ENCODE measurements around the gene PCDH1. TPM values are rescaled to one million over a fixed set of nuclear protein-coding genes. Genes with fewer than 3 reads are reported as not detected.

Gene PCDH1
- total and polyA plus RNA-seq, 2 of the 8 experiments (the other 6 are each of a cell fraction or from before 2014, with no cell fraction given), result 101 to 102 TPM

DNA sequence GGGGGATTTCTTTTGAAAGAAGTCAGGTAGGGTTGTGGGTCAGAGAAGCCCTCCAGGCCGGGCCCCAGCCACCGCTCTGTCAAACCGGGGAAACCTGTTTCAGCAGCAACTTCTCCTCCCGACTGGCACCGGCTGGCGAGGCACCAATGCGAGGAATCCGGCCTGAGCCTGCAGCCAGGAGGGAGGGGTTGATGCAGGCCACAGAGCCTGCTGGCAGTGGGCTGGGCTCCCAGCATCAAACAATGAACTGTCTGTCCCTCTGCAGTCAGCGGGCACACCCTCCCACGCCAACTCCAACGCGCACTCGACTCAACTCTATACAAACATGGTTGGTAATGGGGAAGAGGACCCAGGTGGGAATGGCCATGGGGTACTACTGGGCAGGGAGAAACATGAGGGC, 12.1 kb downstream of the PCDH1 start:
- Histone ChIP-seq H3K4me2 (ENCODE audit: insufficient read depth in 1 of 2, low read depth in 2 of 2, low read length in 2 of 2) (no peak overlapping the region), H2AFZ (ENCODE audit: low read length) (no peak overlapping the region), H3K9ac (replicated peaks in 1 of 4; ENCODE audit: extremely low read depth in 1 of 4, low read depth in 3 of 4, low read length in 3 of 4) (no peak overlapping the region), H3K23ac (ENCODE audit: insufficient read length) (no peak overlapping the region), H2BK120ac (replicated peaks; ENCODE audit: low read depth, low read length) (no peak overlapping the region), H3K4me1 (replicated peaks in 1 of 4; ENCODE audit: control insufficient read depth in 3 of 4, insufficient read depth in 4 of 4, low read length in 3 of 4) (peaks cover 12 to 17% (median 12%) of the 10 kb centered on the region in 4 experiments), H2BK12ac (ENCODE audit: low read depth, low read length) (no peak overlapping the region), H3K4me3 (ENCODE audit: extremely low read depth in 1 of 4, insufficient read depth in 2 of 4, low read depth in 3 of 4, low read length in 4 of 4) (no peak overlapping the region), H3K36me3 (ENCODE audit: control insufficient read depth in 2 of 4, insufficient read depth in 4 of 4, low read length in 3 of 4) (peaks cover 38 to 81% (median 71%) of the 10 kb centered on the region in 4 experiments), H3K9me3 (ENCODE audit: insufficient read depth in 2 of 2, low read depth in 1 of 2, low read length in 1 of 2) (no peaks in the 10 kb centered on the region; a peak in 1 of 4 replicates), H3K27me3 (replicated peaks in 1 of 4; ENCODE audit: control insufficient read depth in 3 of 4, extremely low read depth in 1 of 4, insufficient read depth in 3 of 4, low read length in 3 of 4) (no peaks in the 10 kb centered on the region), H4K91ac (replicated peaks; ENCODE audit: insufficient read length, low read length) (no peak overlapping the region), H2BK5ac (ENCODE audit: low read depth, low read length) (no peak overlapping the region), H3K56ac (replicated peaks; ENCODE audit: insufficient read length, low read depth, low read length) (no peak overlapping the region), H4K5ac (ENCODE audit: insufficient read length, low read depth, low read length) (no peak overlapping the region), H2BK15ac (ENCODE audit: low read length) (no peak overlapping the region), H3K79me2 (ENCODE audit: control insufficient read depth in 1 of 2, insufficient read depth in 2 of 2, low read length in 2 of 2) (peaks cover 2 to 70% of the 10 kb centered on the region in 2 experiments), H3K4ac (replicated peaks; ENCODE audit: insufficient read length, low read depth, low read length) (no peak overlapping the region), H2AK5ac (ENCODE audit: low read depth, low read length) (no peak overlapping the region), H3K79me1 (ENCODE audit: low read depth, low read length) (peaks cover 44% of the 10 kb centered on the region), H3K18ac (ENCODE audit: extremely low read depth, low read length) (no peak overlapping the region), H4K20me1 (replicated peaks in 1 of 2; ENCODE audit: control insufficient read depth in 1 of 2, insufficient read depth in 2 of 2, low read length in 2 of 2) (peaks cover 33 to 49% of the 10 kb centered on the region in 2 experiments), H3K27ac (ENCODE audit: low read depth, low read length) (no peak overlapping the region), H4K8ac (ENCODE audit: extremely low read depth, insufficient read depth, low read length) (no peak overlapping the region), H3K23me2 (ENCODE audit: low read depth, low read length) (no peaks in the 10 kb centered on the region), H3K14ac (ENCODE audit: insufficient read length) (no peak overlapping the region), H2BK20ac (ENCODE audit: low read length) (no peak overlapping the region)
- CTCF ChIA-PET (ENCODE audit: partially characterized antibody), result interaction anchor here (1.4 to 3.5 kb wide), 2 partner anchors 9 to 39 kb away, joined by 5 to 11 read pairs; no protein-coding TSS in a partner anchor
- FAIRE-seq (no peak), DNase-seq (ENCODE audit: low read depth in 1 of 2, low spot score in 2 of 2) (no peak)
- 92% methylated on average over 11 of the region's 13 CpGs; no CpG with 5 or more reads in 1 of the 2 experiments for WGBS, 2 experiments (ENCODE audit: extremely low coverage in 1 of 2, insufficient coverage in 1 of 2, insufficient read length in 1 of 2, insufficient replicate concordance in 2 of 2, low coverage in 1 of 2, low lambda C conversion rate in 2 of 2, missing lambda C conversion rate in 1 of 2)
- POLR2A ChIA-PET (ENCODE audit: partially characterized antibody), result interaction anchor here (3.5 kb wide), 1 partner anchor 12 kb away, joined by 19 read pairs; the partner anchor contains the start of gene PCDH1
- TF ChIP-seq KDM5A (IDR thresholded peaks at IDR 0.05; ENCODE audit: low read length) (no peak), TEAD4 (IDR thresholded peaks at IDR 0.05; ENCODE audit: low read depth, low read length) (no peak), KDM1A (IDR thresholded peaks at IDR 0.05; ENCODE audit: borderline replicate concordance, low read length) (no peak), CEBPB (IDR thresholded peaks at IDR 0.05; ENCODE audit: low read depth, low read length) (no peak), KDM4A (IDR thresholded peaks at IDR 0.05; ENCODE audit: low read depth, low read length, severe bottlenecking) (no peak), CREB1 (IDR thresholded peaks at IDR 0.05) (no peak), BCL11A (IDR thresholded peaks at IDR 0.05; ENCODE audit: low read depth in 2 of 2, low read length in 2 of 2) (no peak), SP2 (IDR thresholded peaks at IDR 0.05; ENCODE audit: low read length) (no peak), HDAC6 (IDR thresholded peaks at IDR 0.05; ENCODE audit: low read depth, low read length) (no peak), JUND (IDR thresholded peaks at IDR 0.05; ENCODE audit: low read length) (no peak), SIRT6 (IDR thresholded peaks at IDR 0.05; ENCODE audit: low read length) (no peak), EGR1 (IDR thresholded peaks at IDR 0.05; ENCODE audit: borderline replicate concordance, low read depth, low read length) (no peak), RFX5 (IDR thresholded peaks at IDR 0.05; ENCODE audit: borderline replicate concordance, low read depth, low read length) (no peak), PHF8 (conservative IDR thresholded peaks at IDR 0.05; ENCODE audit: low read depth, low read length) (no peak)
- TF ChIP-seq, protein P1, sequence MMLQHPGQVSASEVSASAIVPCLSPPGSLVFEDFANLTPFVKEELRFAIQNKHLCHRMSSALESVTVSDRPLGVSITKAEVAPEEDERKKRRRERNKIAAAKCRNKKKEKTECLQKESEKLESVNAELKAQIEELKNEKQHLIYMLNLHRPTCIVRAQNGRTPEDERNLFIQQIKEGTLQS (IDR thresholded peaks at IDR 0.05; ENCODE audit: insufficient read depth, low read depth, low read length), result no peak

All from H1 (cell line).